Ectodermal cell (in vitro differentiated cells): ENCODE results near the gene LEMD1.
"Not testable (repeated sequence)": the region's sequence is repeated elsewhere in the genome, so short reads cannot be mapped to it uniquely, and the experiment has no call there.

ENCODE experiments used
- H3K27ac ChIP-seq: 2 replicates; pipeline ENCODE4 v1.7.0; 2013; ENCODE audit warnings: mild to moderate bottlenecking, low read depth, low read length; ENCODE audit not compliant: insufficient read depth, poor library complexity, severe bottlenecking
- H3K27me3 ChIP-seq: 2 replicates; pipeline ENCODE4 v1.7.0; 2013; ENCODE audit warnings: mild to moderate bottlenecking, low read length; ENCODE audit not compliant: insufficient read depth, control insufficient read depth, poor library complexity, severe bottlenecking
- H3K36me3 ChIP-seq: one replicate; pipeline ENCODE4 v1.7.0; 2013; ENCODE audit warnings: low read length; ENCODE audit not compliant: control insufficient read depth, insufficient read depth
- H3K4me1 ChIP-seq: one replicate; pipeline ENCODE4 v1.7.0; 2013; ENCODE audit warnings: low read length; ENCODE audit not compliant: control insufficient read depth, insufficient read depth
- H3K4me3 ChIP-seq: 2 replicates; pipeline ENCODE4 v1.7.0; 2013; ENCODE audit warnings: low read depth, low read length, control low read depth; ENCODE audit not compliant: insufficient read depth
- H3K9me3 ChIP-seq: 2 replicates; pipeline ENCODE4 v1.7.0; 2013; ENCODE audit warnings: mild to moderate bottlenecking, low read length, moderate library complexity; ENCODE audit not compliant: control insufficient read depth
- whole genome bisulfite sequencing, 2 experiments: methylation state at CpG; one replicate each; pipeline ENCODE4 v1.1.7; 2013; ENCODE audit warnings: missing lambda C conversion rate in 2 of 2; 5-methylcytosine and 5-hydroxymethylcytosine counted together

The LEMD1 gene

GRCh38 chr1:205440121-205440475, 18.2 kb upstream of the LEMD1 start:
- Histone ChIP-seq H3K4me1 (peaks cover 66% of the 10 kb centered on the region), H3K27me3 (no peaks in the 10 kb centered on the region), H3K27ac (no peak overlapping the region), H3K9me3 (no peaks in the 10 kb centered on the region), H3K36me3 (no peaks in the 10 kb centered on the region), H3K4me3 (no peak overlapping the region)
- 86 to 90% methylated on average over 5 of the region's 5 CpGs for WGBS, 2 experiments

GRCh38 chr1:205438213-205439158, 16.6 kb upstream of the LEMD1 start:
- H3K9me3 ChIP-seq, result no peaks in the 10 kb centered on the region
- no peaks in the 10 kb centered on the region for H3K36me3 ChIP-seq
- H3K4me3 ChIP-seq, result no peak overlapping the region
- no peaks in the 10 kb centered on the region for H3K27me3 ChIP-seq
- peaks cover 50% of the 10 kb centered on the region for H3K4me1 ChIP-seq
- 77 to 78% methylated on average over 13 of the region's 13 CpGs for WGBS, 2 experiments
- no peak overlapping the region for H3K27ac ChIP-seq

GRCh38 chr1:205437570-205437969, 15.7 kb upstream of the LEMD1 start:
- Histone ChIP-seq H3K27ac (no peak overlapping the region), H3K36me3 (no peaks in the 10 kb centered on the region), H3K4me3 (no peak overlapping the region), H3K9me3 (no peaks in the 10 kb centered on the region), H3K27me3 (no peaks in the 10 kb centered on the region), H3K4me1 (peaks cover 41% of the 10 kb centered on the region)
- 93% methylated on average over 2 of the region's 2 CpGs for WGBS, 2 experiments

- H3K36me3 ChIP-seq, result no peaks in the 10 kb centered on the region
- WGBS, 2 experiments, result 95 to 96% methylated on average over 5 of the region's 5 CpGs
- no peak overlapping the region for H3K27ac ChIP-seq
- H3K9me3 ChIP-seq, result no peaks in the 10 kb centered on the region
- H3K27me3 ChIP-seq, result no peaks in the 10 kb centered on the region
- peaks cover 37% of the 10 kb centered on the region for H3K4me1 ChIP-seq
- no peak overlapping the region for H3K4me3 ChIP-seq
These were observed 15.0 kb upstream of the LEMD1 start for GRCh38 chr1:205436776-205437410.

- Histone ChIP-seq H3K4me3 (no peak overlapping the region), H3K27ac (no peak overlapping the region), H3K27me3 (no peaks in the 10 kb centered on the region), H3K4me1 (peaks cover 30% of the 10 kb centered on the region), H3K9me3 (no peaks in the 10 kb centered on the region), H3K36me3 (no peaks in the 10 kb centered on the region)
- WGBS, 2 experiments, result 71 to 76% methylated on average over 11 of the region's 11 CpGs
These were observed 14.0 kb upstream of the LEMD1 start for GRCh38 chr1:205435578-205436573.

- Histone ChIP-seq H3K4me1 (peaks cover 29% of the 10 kb centered on the region), H3K36me3 (no peaks in the 10 kb centered on the region), H3K27me3 (no peaks in the 10 kb centered on the region), H3K9me3 (no peaks in the 10 kb centered on the region), H3K27ac (no peak overlapping the region), H3K4me3 (no peak overlapping the region)
- 91 to 92% methylated on average over 6 of the region's 6 CpGs for WGBS, 2 experiments
These were observed 12.9 kb upstream of the LEMD1 start for GRCh38 chr1:205434738-205435137.

- not testable (repeated sequence) for H3K9me3 ChIP-seq, H3K36me3 ChIP-seq, H3K27ac ChIP-seq, H3K27me3 ChIP-seq, H3K4me3 ChIP-seq
- H3K4me1 ChIP-seq, result peaks cover 20% of the 10 kb centered on the region
- WGBS, 2 experiments, result 88 to 92% methylated on average over 1 of the region's 1 CpG
These were observed 10.8 kb upstream of the LEMD1 start for GRCh38 chr1:205432692-205433091.

- Histone ChIP-seq H3K4me3 (no peak overlapping the region), H3K9me3 (no peaks in the 10 kb centered on the region), H3K36me3 (no peaks in the 10 kb centered on the region), H3K27me3 (no peaks in the 10 kb centered on the region), H3K4me1 (peaks cover 20% of the 10 kb centered on the region), H3K27ac (no peak overlapping the region)
- 48 to 63% methylated on average over 2 of the region's 2 CpGs for WGBS, 2 experiments
These were observed 10.3 kb upstream of the LEMD1 start for GRCh38 chr1:205432116-205432515.

GRCh38 chr1:205430696-205431305, 8.9 kb upstream of the LEMD1 start:
- Histone ChIP-seq H3K9me3 (no peaks in the 10 kb centered on the region), H3K27ac (no peak overlapping the region)
- WGBS, 2 experiments, result 24 to 30% methylated on average over 29 to 32 of the region's 32 CpGs

More at GRCh38 chr1:205430696-205431305, 8.9 kb upstream of the LEMD1 start:
- Histone ChIP-seq H3K4me1 (peaks cover 20% of the 10 kb centered on the region), H3K36me3 (no peaks in the 10 kb centered on the region), H3K4me3 (peak overlapping the region; percentile 50), H3K27me3 (no peaks in the 10 kb centered on the region)
